Stimulated activated CD8-positive, alpha-beta memory T cell treated with anti-CD3 and anti-CD28 coated beads, Interleukin-4, amount 100 ng/mL, for 24 hours (primary cell): ENCODE measurements around the gene IL15.
"Not testable (repeated sequence)": the region's sequence is repeated elsewhere in the genome, so short reads cannot be mapped to it uniquely, and the experiment has no call there.

Source experiments
- DNase-seq: peaks from one replicate; pipeline ENCODE4 v3.0.0-alpha.2; 2020; ENCODE audit warnings: low read depth

The IL15 gene, protein sequence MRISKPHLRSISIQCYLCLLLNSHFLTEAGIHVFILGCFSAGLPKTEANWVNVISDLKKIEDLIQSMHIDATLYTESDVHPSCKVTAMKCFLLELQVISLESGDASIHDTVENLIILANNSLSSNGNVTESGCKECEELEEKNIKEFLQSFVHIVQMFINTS

DNA sequence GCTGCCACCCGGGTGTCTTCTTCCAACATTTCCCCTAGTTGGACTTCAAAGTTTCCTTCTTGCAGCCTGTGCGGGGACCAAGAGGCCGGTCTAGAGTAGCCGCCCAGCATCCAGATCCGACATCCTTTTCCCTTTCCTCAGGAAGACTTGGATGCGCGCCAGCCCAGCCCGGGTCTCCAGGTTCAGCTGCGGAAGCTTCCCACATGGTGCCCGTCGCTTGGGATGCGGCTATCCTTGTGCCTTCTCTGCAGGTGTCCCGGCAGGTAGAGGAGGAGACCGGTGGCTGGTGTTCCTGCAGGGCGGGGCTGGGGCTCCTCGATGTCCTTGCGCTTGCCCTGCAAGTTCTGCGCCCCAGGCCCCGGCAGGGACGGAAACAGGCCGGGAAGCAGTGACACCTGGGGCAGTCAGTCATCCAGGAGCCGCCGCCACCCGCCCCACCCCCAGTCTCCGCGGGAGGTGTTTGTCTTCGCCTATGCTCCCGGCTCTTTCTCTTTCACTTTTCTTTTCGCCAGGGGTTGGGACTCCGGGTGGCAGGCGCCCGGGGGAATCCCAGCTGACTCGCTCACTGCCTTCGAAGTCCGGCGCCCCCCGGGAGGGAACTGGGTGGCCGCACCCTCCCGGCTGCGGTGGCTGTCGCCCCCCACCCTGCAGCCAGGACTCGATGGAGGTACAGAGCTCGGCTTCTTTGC lies at the start of gene IL15:
Gene IL15, plus strand, starts transcription at position 502 of the 689 bp plus-strand sequence. CDS start 82,882 bp downstream, outside the sequence.
- DNase-seq: peak; percentile 48

DNA sequence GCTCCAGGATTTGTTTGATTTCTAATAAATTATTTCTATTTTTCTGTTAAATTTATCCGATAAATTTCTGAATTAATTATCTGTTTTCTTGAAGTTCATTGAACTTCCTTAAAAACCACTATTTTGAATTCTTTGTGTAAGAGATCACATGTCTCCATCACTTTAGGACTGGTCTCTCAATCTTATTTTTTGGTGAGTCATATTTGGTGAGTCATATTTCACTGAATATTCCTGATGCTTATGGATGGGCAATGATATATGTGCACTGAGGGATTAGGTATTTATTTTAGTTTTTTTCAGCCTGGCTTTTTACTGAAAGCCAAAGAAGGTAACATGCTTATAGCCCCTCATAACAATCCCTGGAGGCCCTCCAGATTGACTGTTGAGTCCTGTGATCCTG lies 48.5 kb upstream of the IL15 start:
- DNase-seq: no peak

DNA sequence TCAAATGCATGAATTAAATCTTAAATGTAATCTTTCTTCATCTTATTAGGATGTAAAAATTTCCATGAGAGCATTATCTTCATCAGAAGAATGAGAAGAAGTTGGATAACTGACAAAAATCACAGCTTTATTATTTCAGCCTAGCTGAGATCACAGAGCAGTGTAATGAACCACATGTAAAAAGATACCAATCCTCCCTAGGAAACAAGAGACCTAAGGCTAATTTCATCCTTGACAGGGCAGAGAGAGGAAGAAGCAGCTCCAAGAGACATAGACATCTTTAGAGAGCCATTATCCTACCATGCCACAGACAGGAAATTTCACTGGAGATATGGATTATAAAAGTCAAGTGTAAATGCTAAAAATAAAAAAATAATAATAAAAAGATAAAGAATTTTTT lies 40.9 kb upstream of the IL15 start:
- DNase-seq: no peak

DNA sequence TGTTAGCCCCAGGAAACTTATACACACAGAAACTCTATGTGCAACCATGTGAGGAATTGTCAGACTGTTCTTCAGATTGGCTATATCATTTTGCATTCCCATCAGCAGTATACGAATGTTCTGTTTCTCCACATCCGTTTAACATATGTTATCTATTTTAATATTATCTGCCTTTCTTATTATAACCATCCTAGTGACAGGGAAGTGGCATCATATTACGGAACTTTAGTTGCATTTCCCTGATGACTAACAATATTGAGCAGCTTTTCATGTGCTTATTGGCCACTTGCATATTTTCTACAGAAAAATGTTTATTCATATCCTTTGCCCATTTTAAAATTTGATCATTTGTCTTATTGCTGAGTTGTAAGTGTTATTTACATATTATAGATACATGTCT lies 36.5 kb upstream of the IL15 start:
- no peak for DNase-seq

DNA sequence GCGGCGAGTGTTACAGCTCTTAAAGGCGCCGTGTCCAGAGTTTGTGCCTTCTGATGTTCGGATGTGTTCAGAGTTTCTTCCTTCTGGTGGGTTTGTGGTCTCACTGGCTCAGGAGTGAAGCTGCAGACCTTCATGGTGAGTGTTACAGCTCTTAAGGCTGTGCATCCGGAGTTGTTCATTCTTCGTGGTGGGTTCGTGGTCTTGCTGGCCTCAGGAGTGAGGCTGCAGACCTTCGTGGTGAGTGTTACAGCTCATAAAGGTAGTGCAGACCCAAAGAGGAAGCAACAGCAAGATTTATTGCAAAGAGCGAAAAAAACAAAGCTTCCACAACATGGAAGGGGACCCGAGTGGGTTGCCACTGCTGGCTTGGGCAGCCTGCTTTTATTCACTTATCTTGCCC lies 31.7 kb upstream of the IL15 start:
- not testable (repeated sequence) for DNase-seq

DNA sequence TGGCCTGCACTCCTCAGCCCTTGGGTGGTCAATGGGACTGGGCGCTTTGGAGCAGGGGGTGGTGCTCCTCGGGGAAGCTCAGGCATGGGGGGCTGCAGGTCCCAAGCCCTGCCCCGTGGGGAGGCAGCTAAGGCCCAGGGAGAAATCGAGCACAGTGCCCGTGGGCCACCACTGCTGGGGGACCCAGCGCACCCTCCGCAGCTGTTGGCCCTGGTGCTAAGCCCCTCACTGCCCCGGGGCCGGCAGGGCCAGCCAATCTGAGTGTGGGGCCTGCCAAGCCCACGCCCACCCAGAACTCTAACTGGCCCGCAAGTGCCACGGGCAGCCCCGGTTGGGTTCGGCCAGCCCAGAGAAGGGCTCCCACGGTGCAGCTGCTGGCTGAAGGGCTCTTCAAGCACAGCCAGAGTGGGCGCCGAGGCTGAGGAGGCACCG lies 30.9 kb upstream of the IL15 start:
- no peak for DNase-seq

DNA sequence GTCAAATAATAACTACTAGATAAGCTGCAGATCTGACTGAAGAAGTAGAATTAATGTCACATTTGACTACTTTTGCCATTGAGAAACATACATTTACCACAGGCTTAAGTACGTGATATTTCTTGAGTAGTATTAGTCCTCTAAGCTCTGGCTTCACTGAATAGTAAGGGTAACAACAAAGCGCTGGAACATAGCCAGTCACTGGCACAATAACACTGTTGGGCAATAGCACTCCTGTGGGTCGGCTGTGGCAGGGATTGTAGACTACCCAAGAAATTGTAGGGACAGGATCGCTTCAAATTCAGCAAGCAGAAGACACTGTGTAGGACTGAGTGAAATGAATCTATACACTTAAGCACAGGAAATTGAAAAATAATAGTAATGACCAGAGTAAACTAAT lies 27.1 kb upstream of the IL15 start:
- DNase-seq: no peak

DNA sequence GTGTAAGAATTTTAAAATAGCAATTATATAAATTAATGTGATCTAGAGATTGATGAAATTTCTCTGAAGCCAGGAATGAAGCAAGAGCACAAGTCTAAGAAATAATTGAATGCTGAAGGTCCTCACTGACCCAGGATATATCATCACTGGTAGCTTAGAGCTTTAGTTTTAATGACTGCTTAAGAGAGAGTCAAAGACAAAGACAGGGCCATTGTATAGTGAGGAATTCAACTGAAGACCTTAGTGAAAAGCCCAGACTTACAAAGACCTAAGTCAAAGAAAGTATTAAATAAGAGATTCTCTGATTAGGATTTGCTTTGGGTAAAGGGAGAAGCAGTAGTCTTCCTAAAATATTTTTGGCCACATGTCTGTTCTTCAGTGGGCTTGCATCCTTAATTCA lies 26.0 kb upstream of the IL15 start:
- no peak for DNase-seq

DNA sequence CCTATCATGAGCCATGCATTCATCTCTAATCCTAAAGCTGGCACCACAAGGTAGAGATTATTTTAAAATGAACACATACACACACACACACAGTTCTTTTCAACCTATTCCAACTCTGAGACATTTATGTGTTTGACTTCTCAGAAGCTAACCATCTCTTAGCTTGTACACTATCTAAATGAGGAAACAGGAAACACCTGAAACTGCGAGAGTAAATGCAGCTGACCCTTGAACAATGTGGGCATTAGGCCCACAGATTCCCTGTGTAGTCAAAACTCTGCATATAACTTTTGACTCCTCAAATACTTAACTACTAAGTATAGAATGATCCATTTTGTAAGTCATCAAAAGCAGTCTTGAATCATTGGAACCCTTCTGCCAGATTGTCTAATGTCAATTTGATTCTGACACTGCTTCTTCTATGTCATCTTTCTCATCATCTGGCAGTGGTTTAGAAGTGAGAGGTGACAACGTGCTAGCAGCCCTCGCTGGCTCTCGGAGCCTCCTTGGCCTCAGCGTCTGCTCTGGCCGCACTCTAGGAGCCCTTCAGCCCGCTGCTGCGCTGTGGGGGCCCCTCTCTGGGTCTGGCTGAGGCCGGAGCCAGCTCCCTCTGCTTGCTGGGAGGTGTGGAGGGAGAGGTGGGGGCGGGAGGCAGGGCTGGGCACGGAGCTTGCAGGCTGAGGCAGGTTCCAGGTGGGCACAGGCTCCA lies 21.4 kb upstream of the IL15 start:
- no peak for DNase-seq

DNA sequence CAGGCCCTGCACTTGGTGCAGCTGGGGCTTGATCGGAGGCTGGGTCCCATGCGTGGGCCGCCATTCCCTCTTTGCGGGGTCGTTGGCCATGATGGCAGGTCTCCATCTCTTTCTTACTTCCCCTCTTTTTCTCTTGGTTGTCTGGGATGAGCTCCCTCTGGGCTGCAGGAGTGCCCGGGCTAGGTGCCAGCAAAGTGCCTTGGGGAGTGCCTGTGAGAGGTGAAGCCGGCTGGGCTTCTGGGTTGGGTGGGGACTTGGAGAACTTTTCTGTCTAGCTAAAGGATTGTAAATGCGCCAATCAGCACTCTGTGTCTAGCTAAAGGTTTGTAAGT lies 20.8 kb upstream of the IL15 start:
- DNase-seq: not testable (repeated sequence)

DNA sequence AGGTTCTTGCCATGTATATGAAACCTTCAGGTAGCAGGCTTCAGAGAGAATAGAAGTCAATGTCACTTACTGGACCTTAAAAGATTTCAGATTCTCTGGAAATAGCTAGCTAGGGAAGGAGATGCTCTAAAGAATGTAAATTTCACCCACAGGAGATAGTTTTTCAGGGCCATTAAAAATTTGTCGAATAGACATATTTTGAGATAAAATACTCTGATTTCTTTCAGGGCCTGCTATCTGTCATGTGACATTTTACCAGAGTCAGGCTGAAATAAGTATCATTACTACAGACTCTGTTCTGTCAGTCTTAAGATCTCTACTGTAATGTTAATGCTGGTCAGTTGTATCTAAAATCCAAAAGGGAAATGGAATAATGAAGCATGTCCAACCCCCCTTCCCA lies 15.7 kb upstream of the IL15 start:
- no peak for DNase-seq

DNA sequence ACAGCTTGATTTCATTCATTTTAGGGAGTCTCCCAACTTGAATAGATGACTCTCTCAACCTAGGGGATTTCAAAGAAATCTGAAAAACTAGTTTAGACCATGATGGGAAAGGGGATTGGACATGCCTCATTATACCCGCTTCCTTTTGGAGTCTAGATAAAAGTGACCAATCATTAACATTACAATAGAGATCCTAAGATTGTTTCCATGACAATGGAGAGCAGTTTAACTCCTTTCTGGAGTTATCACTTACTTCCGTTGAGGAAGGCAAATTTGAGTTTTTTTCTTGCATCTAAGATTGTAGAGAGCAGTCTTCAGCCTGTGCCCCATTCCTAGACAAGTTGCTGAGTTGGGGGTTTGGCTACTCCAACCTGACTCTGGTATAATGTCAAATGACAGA lies 11.4 kb upstream of the IL15 start:
- DNase-seq: no peak

DNA sequence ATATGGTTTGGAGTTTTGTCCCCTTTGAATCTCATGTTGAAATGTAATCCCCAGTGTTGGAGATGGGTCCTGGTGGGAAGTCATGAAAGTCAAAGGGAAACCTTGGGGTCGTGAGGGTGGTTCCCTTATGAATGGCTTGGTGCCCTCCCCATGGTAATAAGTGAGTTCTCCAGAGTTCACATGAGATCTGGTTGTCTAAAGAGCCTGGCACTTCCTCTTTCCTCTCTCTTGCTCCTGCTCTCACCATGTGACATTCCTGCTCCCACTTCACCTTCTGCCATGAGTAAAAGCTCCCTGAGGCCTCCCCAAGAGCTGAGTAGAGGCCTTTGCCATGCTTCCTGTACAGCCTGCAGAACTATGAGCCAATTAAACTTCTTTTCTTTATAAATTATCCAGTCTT lies 5.5 kb upstream of the IL15 start:
- no peak for DNase-seq

DNA sequence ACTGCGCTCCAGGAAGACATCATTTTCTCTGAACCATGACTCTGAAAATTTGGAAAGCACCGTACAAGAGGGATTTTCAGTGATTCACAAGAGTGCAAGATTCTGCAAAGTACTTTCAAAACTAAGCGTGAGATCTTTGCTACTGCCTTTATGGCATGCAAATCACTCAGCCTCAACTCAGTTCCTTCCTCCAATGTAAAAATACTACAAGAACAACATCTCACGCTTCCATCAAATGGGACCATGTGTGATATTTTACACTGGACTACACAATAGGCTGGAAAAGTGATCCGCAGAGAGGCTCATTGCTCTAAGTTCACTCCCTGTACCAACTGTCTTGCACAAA lies 674 bp upstream of the IL15 start:
- no peak for DNase-seq

DNA sequence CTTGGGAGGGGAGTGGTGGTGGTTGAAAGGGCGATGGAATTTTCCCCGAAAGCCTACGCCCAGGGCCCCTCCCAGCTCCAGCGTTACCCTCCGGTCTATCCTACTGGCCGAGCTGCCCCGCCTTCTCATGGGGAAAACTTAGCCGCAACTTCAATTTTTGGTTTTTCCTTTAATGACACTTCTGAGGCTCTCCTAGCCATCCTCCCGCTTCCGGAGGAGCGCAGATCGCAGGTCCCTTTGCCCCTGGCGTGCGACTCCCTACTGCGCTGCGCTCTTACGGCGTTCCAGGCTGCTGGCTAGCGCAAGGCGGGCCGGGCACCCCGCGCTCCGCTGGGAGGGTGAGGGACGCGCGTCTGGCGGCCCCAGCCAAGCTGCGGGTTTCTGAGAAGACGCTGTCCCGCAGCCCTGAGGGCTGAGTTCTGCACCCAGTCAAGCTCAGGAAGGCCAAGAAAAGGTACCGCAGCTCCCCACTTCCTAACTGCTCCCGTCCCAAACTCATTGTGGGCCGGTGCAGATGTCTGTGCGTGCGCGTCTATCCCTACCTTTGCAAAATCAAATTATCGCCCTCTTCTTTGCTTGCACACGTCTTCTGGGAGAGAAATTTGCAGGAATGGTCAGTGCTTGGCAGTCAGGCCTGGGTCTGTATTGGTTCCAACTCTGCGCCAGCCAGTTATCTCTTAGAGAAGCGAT lies 533 bp downstream of the IL15 start:
- no peak for DNase-seq

DNA sequence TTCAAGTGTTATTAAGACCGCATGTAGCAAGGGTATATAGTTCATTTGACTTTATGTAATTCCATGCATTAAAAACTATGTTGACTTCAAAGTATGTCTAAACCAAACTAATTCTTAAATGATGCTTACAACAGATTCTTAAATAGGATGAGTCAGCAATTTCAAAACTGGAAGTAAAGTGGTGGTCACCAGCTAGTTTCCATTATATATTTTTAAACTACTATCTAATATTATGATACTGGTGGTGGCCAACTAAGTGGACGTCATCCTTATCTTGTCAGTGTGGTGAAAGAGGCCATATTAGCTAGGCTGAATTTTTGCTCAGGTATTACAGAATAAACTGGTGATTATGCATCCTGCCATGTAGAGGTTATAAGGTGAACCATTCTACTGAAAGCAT lies 1.2 kb downstream of the IL15 start:
- DNase-seq: no peak

DNA sequence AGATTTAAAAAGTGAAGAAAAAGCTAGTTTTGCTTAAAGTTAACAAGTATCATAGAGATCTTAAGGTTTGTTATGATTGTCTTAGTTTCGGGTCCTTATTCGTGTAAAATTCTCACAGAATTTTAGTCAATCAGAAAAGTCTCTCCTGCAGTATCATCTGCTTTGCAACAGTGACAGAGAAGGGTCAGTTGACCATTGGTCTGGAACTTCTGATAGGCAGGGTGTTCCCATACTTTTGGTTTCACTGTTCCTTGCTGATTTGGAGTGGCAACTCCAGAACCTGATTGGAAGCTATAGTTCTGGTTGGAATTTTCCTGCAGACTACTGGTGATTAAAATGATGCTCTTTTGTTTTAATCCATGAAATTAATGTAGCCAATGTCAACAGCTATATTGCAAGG lies 1.8 kb downstream of the IL15 start:
- DNase-seq: no peak

DNA sequence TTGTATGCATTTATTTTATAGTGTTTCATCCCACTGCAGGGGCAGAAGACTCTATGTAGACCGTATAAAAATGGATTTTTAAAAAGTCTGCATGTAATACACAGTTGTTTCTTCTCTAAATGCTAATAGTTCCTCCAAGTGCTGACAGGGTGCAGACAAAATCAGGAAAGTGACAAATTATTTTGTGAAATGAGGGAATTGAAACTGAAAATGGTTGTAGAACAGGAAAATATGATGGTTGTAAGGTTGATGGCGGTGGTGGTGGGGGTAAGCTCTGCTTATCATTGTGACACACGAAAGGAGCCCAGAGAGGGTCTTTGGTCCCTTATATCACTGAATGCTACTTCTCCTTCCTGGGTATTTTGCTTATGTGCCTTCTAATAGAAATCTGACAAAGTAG lies 4.3 kb downstream of the IL15 start:
- no peak for DNase-seq

DNA sequence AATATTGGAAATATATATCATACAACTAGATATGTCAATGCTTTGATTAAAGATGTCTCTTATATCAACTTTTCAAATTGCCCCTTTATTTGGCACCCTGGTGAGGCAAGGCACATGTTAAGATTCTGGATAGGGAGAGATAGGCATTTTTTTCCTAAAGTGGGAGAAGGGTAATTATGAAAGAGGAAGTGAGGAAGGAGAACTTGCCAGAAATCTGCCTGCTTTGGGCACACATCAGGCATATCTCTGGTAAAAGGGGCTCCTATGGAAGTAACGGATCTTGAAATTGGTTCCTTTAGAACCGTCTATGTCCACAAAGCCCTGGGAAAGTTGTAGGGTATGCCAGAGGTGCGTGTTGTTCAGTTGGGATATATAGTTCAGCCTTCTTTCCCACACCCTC lies 5.7 kb downstream of the IL15 start:
- no peak for DNase-seq

DNA sequence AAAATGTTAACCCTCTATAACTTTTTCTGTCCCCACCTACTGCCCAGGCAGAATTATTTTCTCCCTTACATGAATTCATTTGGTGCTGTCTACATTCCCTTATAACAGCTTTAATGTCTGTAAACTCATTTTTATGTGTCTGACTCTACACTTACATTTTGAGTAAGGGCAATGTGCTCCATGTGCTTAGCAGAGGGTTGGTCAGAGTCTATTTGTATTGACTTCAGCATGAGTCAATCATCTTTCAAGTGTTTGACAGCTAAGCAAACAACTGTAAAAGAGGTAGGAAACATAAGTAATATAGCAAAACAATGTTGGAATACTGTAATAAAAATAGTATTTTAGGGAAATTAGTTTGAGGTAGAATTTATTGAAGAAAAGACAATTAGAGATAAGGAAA lies 6.3 kb downstream of the IL15 start:
- DNase-seq: no peak

DNA sequence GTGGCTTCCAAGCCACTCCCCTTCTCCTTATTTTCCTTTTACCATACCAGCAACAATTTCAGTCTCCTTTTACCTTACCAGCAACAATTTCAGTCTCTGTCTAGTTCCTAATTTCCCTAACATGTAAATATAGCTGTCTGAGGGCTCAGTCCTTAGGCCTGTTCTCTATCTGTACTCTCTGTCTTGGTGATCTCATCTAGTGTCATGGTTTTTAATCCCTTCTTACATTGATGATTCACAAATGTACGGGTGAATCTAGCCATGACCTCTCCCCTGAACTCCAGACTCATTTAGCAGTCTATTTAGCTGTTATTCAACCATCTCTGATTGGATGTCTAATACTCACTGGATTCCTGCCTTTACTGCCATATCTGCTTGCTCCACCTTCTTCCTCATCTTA lies 7.2 kb downstream of the IL15 start:
- DNase-seq: no peak

DNA sequence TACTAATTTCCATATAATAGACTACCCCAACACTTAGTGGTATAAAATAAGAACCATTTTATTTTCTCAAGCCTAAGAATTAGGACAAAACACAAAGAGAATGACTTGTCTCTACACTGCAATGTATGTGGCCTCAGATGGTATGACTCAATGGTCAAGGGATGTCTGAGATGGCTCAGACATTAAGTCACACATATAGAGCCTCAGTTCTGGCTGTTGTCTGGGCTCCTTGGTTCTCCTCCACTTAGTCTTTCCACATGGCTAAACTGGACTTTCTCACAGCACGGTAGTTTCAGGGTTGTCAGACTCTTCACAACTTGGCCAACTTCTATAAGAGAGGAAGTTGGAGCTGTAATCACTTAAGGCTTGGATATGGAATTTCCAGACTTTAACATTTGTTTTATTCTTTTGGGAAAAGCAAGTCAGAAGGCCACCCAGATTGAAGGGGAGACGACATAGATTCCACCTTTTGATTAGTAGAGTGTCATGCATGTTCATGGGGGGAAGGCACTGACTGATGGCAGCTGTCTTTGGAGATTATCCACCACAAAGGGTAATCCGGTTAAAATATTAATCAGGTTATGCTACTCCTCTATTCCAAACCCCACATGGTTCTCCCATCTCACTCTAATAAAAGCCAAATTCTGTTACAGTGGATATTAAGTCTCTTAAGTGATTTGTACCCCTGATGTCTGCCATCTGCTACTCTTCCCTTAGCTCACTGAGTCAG lies 9.4 kb downstream of the IL15 start:
- no peak for DNase-seq

DNA sequence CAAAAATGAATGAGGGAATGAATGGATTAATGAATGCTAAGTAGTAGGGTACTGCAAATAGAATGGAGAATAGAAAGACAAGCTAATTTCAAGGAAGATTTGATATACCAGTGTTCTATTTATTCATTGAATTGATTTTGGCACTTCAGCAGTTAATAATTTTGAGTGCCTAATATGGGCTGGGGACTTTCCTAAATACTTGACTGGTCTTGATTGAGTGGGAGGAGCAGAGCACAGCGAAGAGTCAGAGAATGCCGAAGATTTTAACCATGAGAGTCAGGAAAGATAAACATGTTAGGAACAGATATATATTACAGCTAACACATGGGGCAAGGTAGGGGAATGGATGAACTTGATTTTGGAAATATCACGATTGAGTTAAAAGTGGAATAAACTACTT lies 10.6 kb downstream of the IL15 start:
- no peak for DNase-seq
